Measurements from ENCODE around the gene FUCA1. TPM values are rescaled to one million over a fixed set of nuclear protein-coding genes. Genes with fewer than 3 reads are reported as not detected.
"Not testable (repeated sequence)": the region's sequence is repeated elsewhere in the genome, so short reads cannot be mapped to it uniquely, and the experiment has no call there.

Gene FUCA1
- total and polyA plus RNA-seq, 5 experiments from 2014 or later, result 8.1 to 18.4 (median 13.8) TPM

DNA sequence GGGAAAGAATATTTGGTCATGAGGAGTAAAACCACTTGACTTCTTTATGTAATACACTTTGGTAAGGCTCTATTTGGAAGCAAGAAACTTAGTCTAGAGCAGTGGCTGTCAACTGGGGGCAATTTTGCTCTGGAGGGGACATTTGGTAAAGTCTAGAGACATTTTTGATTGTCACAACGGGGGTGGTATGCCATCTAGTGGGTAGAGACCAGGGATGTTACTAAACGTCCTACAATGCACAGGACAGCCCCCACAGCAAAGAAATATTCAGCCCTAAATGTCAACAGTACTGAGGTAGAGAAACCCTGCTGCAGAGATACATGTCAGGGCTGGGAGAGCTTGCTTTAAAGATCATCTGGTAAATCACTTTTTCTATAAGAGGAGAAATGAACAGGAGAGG is 13.5 kb downstream of the FUCA1 start:
- DNase-seq (peak in 2 of 10 donors; percentile 10 to 11), ATAC-seq (no peak)
- peak overlapping the region in 1 of 10 donors; percentile 31 for H3K27ac Mint-ChIP-seq
- H3K4me1 Mint-ChIP-seq, result peaks cover 0 to 6% (median 2%) of the 10 kb centered on the region in 4 donors
- H3K9me3 Mint-ChIP-seq, result no peaks in the 10 kb centered on the region
- H3K36me3 Mint-ChIP-seq, result peaks cover 6 to 79% (median 14%) of the 10 kb centered on the region in 3 donors
- POLR2A ChIA-PET, result no interaction called here
- H3K4me3 Mint-ChIP-seq, result peak overlapping the region in 1 of 10 donors; percentile 51
- H3K27me3 Mint-ChIP-seq, result no peaks in the 10 kb centered on the region

- ATAC-seq, H3K27ac Mint-ChIP-seq, DNase-seq, H3K4me3 Mint-ChIP-seq, H3K4me1 Mint-ChIP-seq, H3K27me3 Mint-ChIP-seq, POLR2A ChIA-PET, H3K9me3 Mint-ChIP-seq: not testable (repeated sequence)
- H3K36me3 Mint-ChIP-seq, result peaks cover 11 to 77% (median 22%) of the 10 kb centered on the region in 3 donors
These were observed 15.0 kb downstream of the FUCA1 start for GRCh38 chr1:23853124-23853523.

GRCh38 chr1:23851406-23851805 is 16.7 kb downstream of the FUCA1 start:
- DNase-seq, H3K27me3 Mint-ChIP-seq, POLR2A ChIA-PET, H3K9me3 Mint-ChIP-seq, H3K27ac Mint-ChIP-seq, ATAC-seq, H3K4me1 Mint-ChIP-seq, H3K4me3 Mint-ChIP-seq: not testable (repeated sequence)
- H3K36me3 Mint-ChIP-seq, result peaks cover 14 to 77% (median 37%) of the 10 kb centered on the region in 3 donors

DNA sequence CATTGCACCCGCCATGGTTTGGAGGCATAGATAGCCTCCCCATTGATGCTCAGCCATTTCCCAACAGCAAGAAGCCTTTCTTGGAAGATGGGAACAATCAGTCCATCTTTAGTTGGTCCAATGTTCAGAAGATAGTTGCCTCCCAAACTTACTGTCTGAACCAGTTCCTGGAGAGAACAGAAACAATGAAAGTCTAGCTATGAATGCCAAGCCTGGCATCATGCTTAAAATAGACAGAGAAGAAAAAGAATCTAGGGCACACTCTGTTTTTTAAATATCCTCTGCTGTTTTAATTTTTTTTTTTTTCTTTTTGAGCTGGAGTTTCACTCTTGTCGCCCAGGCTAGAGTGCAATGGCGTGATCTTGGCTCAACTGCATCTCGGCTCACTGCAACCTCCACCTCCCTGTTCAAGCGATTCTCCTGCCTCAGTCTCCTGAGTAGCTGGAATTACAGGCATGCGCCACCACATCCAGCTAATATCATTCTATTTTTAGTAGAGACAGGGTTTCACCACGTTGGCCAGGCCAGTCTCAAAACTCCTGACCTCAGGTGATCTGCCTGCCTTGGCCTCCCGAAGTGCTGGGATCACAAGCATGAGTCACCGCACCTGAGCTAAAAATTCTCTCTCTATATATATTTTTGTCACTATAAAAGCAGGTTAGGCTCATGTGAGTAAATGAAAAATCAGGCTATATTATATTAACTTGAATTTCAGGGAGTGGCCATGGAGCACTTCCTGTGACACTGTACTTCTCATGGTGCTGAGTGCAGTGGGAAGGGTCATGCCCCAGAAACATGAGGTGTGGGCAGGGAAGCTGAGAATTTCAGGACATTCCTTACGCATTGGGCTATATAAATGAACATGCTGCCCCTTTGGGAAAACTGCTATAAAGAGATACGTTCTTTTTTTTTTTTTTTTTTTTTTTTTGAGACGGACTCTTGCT is 19.1 kb downstream of the FUCA1 start:
- H3K4me3 Mint-ChIP-seq, result no peak overlapping the region
- peaks cover 0 to 2% (median 0%) of the 10 kb centered on the region in 4 donors for H3K4me1 Mint-ChIP-seq
- no peak for DNase-seq
- no peaks in the 10 kb centered on the region for H3K27me3 Mint-ChIP-seq
- H3K27ac Mint-ChIP-seq, result no peak overlapping the region
- ATAC-seq, result no peak
- POLR2A ChIA-PET, result no interaction called here
- peaks cover 8 to 71% (median 32%) of the 10 kb centered on the region in 3 donors for H3K36me3 Mint-ChIP-seq
- peaks cover 0 to 7% (median 0%) of the 10 kb centered on the region in 9 donors for H3K9me3 Mint-ChIP-seq

- H3K27me3 Mint-ChIP-seq, H3K4me3 Mint-ChIP-seq, H3K4me1 Mint-ChIP-seq, H3K9me3 Mint-ChIP-seq, H3K27ac Mint-ChIP-seq, ATAC-seq, POLR2A ChIA-PET, DNase-seq: not testable (repeated sequence)
- H3K36me3 Mint-ChIP-seq, result peaks cover 8 to 67% (median 32%) of the 10 kb centered on the region in 3 donors
These were observed 20.5 kb downstream of the FUCA1 start for GRCh38 chr1:23847482-23848095.

DNA sequence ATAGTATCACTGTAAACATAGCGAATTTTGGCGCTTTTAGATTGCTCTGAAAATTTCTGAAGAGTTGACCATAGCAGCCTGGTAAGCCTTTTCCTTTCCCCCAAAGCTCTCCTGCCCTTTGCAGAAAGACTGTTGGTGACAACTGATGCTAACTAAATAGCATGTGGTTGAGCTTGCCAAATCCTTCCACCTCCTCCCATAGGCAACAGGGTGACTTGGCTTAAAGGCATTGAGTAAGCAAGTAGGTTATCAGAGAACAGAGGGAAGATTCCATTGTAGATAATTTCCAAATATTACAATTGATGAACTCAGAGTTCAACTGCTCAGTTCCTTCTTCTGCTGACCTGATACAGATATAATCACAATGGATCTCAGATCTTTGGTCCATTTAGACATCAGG is 22.9 kb downstream of the FUCA1 start:
- peaks cover 0 to 7% (median 0%) of the 10 kb centered on the region in 9 donors for H3K9me3 Mint-ChIP-seq
- POLR2A ChIA-PET, result no interaction called here
- H3K27me3 Mint-ChIP-seq, result no peaks in the 10 kb centered on the region
- no peaks in the 10 kb centered on the region for H3K4me1 Mint-ChIP-seq
- peaks cover 8 to 54% (median 26%) of the 10 kb centered on the region in 3 donors for H3K36me3 Mint-ChIP-seq
- ATAC-seq, result no peak
- peak overlapping the region in 2 of 10 donors; percentile 23 to 49 for H3K27ac Mint-ChIP-seq
- DNase-seq, result no peak
- H3K4me3 Mint-ChIP-seq, result no peak overlapping the region

- no peak for ATAC-seq
- no peak overlapping the region for H3K4me3 Mint-ChIP-seq
- peaks cover 0 to under 1% (median under 1%) of the 10 kb centered on the region in 4 donors for H3K4me1 Mint-ChIP-seq
- no peak overlapping the region for H3K27ac Mint-ChIP-seq
- POLR2A ChIA-PET, result no interaction called here
- H3K9me3 Mint-ChIP-seq, result peaks cover 0 to 7% (median 0%) of the 10 kb centered on the region in 9 donors
- no peaks in the 10 kb centered on the region for H3K27me3 Mint-ChIP-seq
- peaks cover 8 to 42% (median 19%) of the 10 kb centered on the region in 3 donors for H3K36me3 Mint-ChIP-seq
- DNase-seq, result no peak
These were observed 24.4 kb downstream of the FUCA1 start for GRCh38 chr1:23843644-23844043.

DNA sequence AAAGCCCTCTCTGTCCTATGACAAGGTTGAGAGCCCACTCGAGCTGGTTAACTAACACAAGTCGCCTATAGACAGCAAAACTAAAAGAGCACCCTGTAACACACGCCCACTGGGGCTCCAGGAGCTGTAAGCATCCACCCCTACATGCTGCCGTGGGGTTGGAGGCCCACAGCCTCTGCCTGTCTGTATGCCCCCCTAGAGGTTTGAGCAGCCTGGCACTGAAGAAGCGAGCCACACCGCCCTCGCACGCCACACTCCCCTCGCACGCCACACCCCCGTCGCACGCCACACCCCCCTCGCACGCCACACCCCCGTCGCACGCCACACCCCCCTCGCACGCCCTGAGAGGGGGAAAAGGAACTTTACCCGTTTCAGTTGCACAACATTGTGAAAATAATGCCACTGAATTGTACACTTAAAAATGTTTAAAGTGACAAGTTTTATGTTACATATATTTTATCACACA is 29.7 kb downstream of the FUCA1 start:
- DNase-seq (peak; percentile 75 to 91 (median 82)), ATAC-seq (peak; percentile 100)
- Mint-ChIP-seq H3K27ac (peak overlapping the region in 9 of 10 donors; percentile 18 to 82 (median 72)), H3K36me3 (no peaks in the 10 kb centered on the region), H3K4me3 (peak overlapping the region; percentile 69 to 88 (median 80)), H3K4me1 (peaks cover 6 to 13% (median 11%) of the 10 kb centered on the region in 4 donors), H3K9me3 (no peaks in the 10 kb centered on the region), H3K27me3 (peaks cover 0 to 2% (median 0%) of the 10 kb centered on the region in 5 donors)
- POLR2A ChIA-PET, result interaction anchor here (0.5 to 2.0 kb wide), 5 partner anchors 13 to 113 kb away, joined by 3 to 16 read pairs (median 5); partner anchors contain the start of genes HMGCL and PITHD1

DNA sequence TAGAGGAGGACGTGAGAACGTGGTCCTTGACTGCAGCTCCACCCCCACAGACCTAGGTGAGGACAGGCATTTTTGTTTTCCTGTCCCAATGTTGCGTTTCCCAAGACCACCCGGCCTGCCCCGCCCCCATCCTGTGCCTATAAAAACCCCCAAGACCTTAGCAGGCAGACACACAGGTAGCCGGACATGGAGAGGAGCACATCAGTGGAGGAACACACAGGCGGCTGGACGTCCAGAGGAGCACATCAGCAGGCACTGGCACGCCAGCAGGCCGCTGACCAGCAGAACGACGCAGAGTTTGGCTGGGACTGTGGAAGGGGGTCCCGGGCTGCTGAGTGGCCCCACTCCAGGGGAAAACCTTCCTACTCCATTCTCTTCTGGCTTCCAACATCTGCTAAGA is 30.2 kb downstream of the FUCA1 start:
- peak in 1 of 10 donors; percentile 7 for DNase-seq
- peaks cover 6 to 13% (median 11%) of the 10 kb centered on the region in 4 donors for H3K4me1 Mint-ChIP-seq
- peaks cover 0 to 2% (median 0%) of the 10 kb centered on the region in 5 donors for H3K27me3 Mint-ChIP-seq
- H3K4me3 Mint-ChIP-seq, result peak overlapping the region; percentile 69 to 88 (median 80)
- no peaks in the 10 kb centered on the region for H3K9me3 Mint-ChIP-seq
- no peak for ATAC-seq
- H3K36me3 Mint-ChIP-seq, result no peaks in the 10 kb centered on the region
- POLR2A ChIA-PET, result interaction anchor here (0.8 to 2.0 kb wide), 3 partner anchors 12 to 69 kb away, joined by 3 to 16 read pairs (median 5); partner anchors contain the start of gene HMGCL
- peak overlapping the region in 7 of 10 donors; percentile 27 to 82 (median 75) for H3K27ac Mint-ChIP-seq

DNA sequence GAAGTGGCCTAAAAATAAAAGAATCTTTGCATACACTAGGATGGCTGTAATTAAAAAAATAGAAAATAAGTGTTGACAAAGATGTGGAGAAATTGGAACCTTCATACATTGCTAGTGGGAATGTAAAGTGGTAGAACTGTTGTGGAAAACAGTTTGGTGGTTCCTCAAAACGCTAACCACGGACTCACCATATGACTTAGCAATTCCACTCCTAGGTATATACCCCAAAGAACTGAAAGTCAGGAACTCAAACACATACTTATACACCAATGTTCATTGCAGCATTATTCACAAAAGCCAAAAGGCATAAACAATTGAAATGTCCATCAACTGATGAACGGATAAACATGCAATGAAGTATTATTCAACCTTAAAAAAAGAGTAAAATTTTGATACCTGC is 32.1 kb downstream of the FUCA1 start:
- no peaks in the 10 kb centered on the region for H3K36me3 Mint-ChIP-seq
- peaks cover 0 to 2% (median 0%) of the 10 kb centered on the region in 5 donors for H3K27me3 Mint-ChIP-seq
- no peak overlapping the region for H3K4me3 Mint-ChIP-seq
- H3K27ac Mint-ChIP-seq, result no peak overlapping the region
- H3K9me3 Mint-ChIP-seq, result no peaks in the 10 kb centered on the region
- POLR2A ChIA-PET, result no interaction called here
- H3K4me1 Mint-ChIP-seq, result peaks cover 6 to 13% (median 11%) of the 10 kb centered on the region in 4 donors
- DNase-seq, result no peak
- no peak for ATAC-seq

DNA sequence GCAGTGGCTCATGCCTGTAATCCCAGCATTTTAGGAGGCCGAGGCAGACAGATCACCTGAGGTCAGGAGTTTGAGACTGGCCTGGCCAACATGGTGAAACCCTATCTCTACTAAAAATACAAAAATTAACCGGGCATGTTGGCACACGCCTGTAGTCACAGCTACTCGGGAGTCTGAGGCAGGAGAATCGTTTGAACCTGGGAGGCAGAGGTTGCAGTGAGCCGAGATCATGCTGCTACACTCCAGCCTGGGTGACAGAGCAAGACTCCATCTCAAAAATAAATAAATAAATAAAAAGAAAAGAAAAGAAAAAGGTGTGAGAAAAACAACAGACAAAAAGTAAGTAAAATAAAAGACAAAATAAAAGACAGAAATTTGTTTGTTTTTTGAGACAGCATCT is 33.9 kb downstream of the FUCA1 start:
- H3K27me3 Mint-ChIP-seq, H3K36me3 Mint-ChIP-seq, POLR2A ChIA-PET, H3K4me3 Mint-ChIP-seq, ATAC-seq, H3K27ac Mint-ChIP-seq, DNase-seq, H3K9me3 Mint-ChIP-seq: not testable (repeated sequence)
- peaks cover 6 to 13% (median 11%) of the 10 kb centered on the region in 4 donors for H3K4me1 Mint-ChIP-seq

- H3K27ac Mint-ChIP-seq, result peak overlapping the region in 2 of 10 donors; percentile 33 to 57
- DNase-seq (no peak), ATAC-seq (no peak)
- POLR2A ChIA-PET, result interaction anchor here (0.7 kb wide), 1 partner anchor 86 kb away, joined by 3 read pairs; the partner anchor contains the start of gene CNR2
- no peaks in the 10 kb centered on the region for H3K27me3 Mint-ChIP-seq
- peaks cover 10 to 29% (median 24%) of the 10 kb centered on the region in 4 donors for H3K4me1 Mint-ChIP-seq
- no peaks in the 10 kb centered on the region for H3K9me3 Mint-ChIP-seq
- H3K4me3 Mint-ChIP-seq, result peak overlapping the region in 3 of 10 donors; percentile 33 to 57 (median 51)
- H3K36me3 Mint-ChIP-seq, result no peaks in the 10 kb centered on the region
These were observed 40.4 kb downstream of the FUCA1 start for GRCh38 chr1:23827717-23828116.

All from naive thymus-derived CD8-positive, alpha-beta T cell (primary cell).